ENCODE results near the gene SECISBP2. TPM values are rescaled to one million over a fixed set of nuclear protein-coding genes. Genes with fewer than 3 reads are reported as not detected.
"Not testable (repeated sequence)": the region's sequence is repeated elsewhere in the genome, so short reads cannot be mapped to it uniquely, and the experiment has no call there.

SECISBP2 gene
- total and polyA plus RNA-seq, 4 donors = 26.6 to 112 (median 43.0) TPM

DNA sequence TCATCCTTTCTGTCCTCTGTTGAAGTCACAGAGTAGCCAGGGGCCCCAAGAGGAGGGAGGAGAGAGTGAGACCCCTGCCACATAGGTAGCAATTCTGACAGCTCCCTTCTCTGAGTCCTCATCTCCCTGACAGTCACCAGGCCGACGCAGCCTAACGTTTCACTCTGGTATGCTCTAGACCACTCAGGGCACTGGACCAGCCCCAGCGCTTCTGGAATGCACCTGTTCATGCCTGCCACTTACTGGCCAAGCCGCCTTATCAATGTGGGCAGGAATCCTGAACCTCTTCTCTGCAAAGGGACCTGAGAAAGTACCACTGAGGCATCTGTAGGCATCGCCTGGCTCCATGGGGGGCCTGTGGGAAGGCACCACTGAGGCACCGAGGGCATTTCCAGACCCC, 50.2 kb downstream of the SECISBP2 start:
- Histone ChIP-seq H3K9ac (ENCODE audit: insufficient read depth in 1 of 2, low read length in 2 of 2) (no peak overlapping the region), H3K4me3 (no peak overlapping the region), H3K4me1 (ENCODE audit: control insufficient read depth in 5 of 5, insufficient read depth in 5 of 5, low read length in 5 of 5) (peaks cover 0 to 2% (median 0%) of the 10 kb centered on the region in 5 donors), H3K9me3 (ENCODE audit: control insufficient read depth in 4 of 4, insufficient read depth in 3 of 4, low read length in 3 of 4) (no peaks in the 10 kb centered on the region), H3K27ac (ENCODE audit: low read depth in 1 of 2, low read length in 1 of 2) (no peak overlapping the region), H3K36me3 (ENCODE audit: control insufficient read depth in 4 of 4, insufficient read depth in 4 of 4, low read length in 4 of 4) (peaks cover 0 to 2% (median 0%) of the 10 kb centered on the region in 4 donors), H3K27me3 (ENCODE audit: control insufficient read depth in 3 of 3, insufficient read depth in 3 of 3, low read length in 2 of 3) (no peaks in the 10 kb centered on the region)
- ATAC-seq (ENCODE audit: insufficient read depth, low FRiP score) = no peak
- DNase-seq = no peak
- 83 to 85% methylated on average over 7 of the region's 7 CpGs for WGBS, 2 donors
- TF ChIP-seq, protein P1, sequence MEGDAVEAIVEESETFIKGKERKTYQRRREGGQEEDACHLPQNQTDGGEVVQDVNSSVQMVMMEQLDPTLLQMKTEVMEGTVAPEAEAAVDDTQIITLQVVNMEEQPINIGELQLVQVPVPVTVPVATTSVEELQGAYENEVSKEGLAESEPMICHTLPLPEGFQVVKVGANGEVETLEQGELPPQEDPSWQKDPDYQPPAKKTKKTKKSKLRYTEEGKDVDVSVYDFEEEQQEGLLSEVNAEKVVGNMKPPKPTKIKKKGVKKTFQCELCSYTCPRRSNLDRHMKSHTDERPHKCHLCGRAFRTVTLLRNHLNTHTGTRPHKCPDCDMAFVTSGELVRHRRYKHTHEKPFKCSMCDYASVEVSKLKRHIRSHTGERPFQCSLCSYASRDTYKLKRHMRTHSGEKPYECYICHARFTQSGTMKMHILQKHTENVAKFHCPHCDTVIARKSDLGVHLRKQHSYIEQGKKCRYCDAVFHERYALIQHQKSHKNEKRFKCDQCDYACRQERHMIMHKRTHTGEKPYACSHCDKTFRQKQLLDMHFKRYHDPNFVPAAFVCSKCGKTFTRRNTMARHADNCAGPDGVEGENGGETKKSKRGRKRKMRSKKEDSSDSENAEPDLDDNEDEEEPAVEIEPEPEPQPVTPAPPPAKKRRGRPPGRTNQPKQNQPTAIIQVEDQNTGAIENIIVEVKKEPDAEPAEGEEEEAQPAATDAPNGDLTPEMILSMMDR (IDR thresholded peaks at IDR 0.05; ENCODE audit: control extremely low read depth, extremely low read depth) = no peak

DNA sequence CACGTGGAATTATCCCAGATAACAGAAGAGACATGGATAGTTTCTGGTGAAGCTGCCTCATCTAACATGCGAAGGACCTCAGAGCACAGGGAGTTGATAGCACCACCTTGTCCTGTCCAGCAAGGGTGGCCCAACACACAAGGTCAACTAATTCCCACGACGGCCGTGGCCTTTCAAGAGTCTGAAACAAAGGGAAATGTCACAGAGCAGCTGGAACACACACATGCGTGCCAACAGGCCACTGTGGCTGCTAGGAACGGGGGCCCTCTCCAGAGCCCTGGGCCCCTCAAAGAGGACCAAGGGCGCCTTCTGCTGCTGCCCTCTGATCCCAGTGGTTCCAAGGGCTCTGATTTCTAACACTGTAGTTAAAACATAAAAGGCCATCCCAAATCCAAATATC, 50.7 kb downstream of the SECISBP2 start:
- TF ChIP-seq, protein P1 (IDR thresholded peaks at IDR 0.05; ENCODE audit: control extremely low read depth, extremely low read depth) = no peak
- H3K4me3 ChIP-seq = no peak overlapping the region
- no peak overlapping the region for H3K27ac ChIP-seq (ENCODE audit: low read depth in 1 of 2, low read length in 1 of 2)
- peaks cover 0 to under 1% (median 0%) of the 10 kb centered on the region in 4 donors for H3K36me3 ChIP-seq (ENCODE audit: control insufficient read depth in 4 of 4, insufficient read depth in 4 of 4, low read length in 4 of 4)
- DNase-seq = no peak
- ATAC-seq (ENCODE audit: insufficient read depth, low FRiP score) = no peak
- H3K9ac ChIP-seq (ENCODE audit: insufficient read depth in 1 of 2, low read length in 2 of 2) = no peak overlapping the region
- WGBS, 2 donors = 86 to 91% methylated on average over 8 of the region's 8 CpGs
- H3K4me1 ChIP-seq (ENCODE audit: control insufficient read depth in 5 of 5, insufficient read depth in 5 of 5, low read length in 5 of 5) = peaks cover 0 to 2% (median 0%) of the 10 kb centered on the region in 5 donors
- no peaks in the 10 kb centered on the region for H3K9me3 ChIP-seq (ENCODE audit: control insufficient read depth in 4 of 4, insufficient read depth in 3 of 4, low read length in 3 of 4)
- no peaks in the 10 kb centered on the region for H3K27me3 ChIP-seq (ENCODE audit: control insufficient read depth in 3 of 3, insufficient read depth in 3 of 3, low read length in 2 of 3)

DNA sequence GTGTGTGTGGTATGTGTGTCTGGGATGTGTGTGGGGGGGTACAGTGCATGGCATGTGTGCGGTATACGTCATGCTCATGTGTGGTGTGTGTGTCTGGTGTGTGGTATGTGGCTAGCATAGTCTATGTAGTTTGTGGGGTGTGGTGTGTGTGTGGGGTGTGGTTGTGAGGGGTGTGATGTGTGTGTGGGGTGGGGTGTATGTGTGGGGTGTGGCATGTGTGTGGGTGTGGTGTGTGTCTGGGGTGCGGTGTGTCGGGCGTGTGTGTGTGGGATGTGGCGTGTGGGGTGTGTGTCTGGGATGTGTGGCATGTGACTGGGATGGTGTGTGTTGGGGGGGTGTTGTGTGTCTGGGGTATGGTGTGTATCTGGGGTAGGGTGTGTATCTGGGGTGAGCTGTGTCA, 52.3 kb downstream of the SECISBP2 start:
- H3K36me3 ChIP-seq (ENCODE audit: control insufficient read depth in 4 of 4, insufficient read depth in 4 of 4, low read length in 4 of 4) = no peaks in the 10 kb centered on the region
- TF ChIP-seq, protein P1 (IDR thresholded peaks at IDR 0.05; ENCODE audit: control extremely low read depth, extremely low read depth) = no peak
- WGBS, 2 donors = 97 to 98% methylated on average over 6 of the region's 6 CpGs
- no peak for DNase-seq
- H3K4me3 ChIP-seq = no peak overlapping the region
- H3K9me3 ChIP-seq (ENCODE audit: control insufficient read depth in 4 of 4, insufficient read depth in 3 of 4, low read length in 3 of 4) = no peaks in the 10 kb centered on the region
- H3K27ac ChIP-seq (ENCODE audit: low read depth in 1 of 2, low read length in 1 of 2) = no peak overlapping the region
- no peak overlapping the region for H3K9ac ChIP-seq (ENCODE audit: insufficient read depth in 1 of 2, low read length in 2 of 2)
- peaks cover 0 to 5% (median 0%) of the 10 kb centered on the region in 5 donors for H3K4me1 ChIP-seq (ENCODE audit: control insufficient read depth in 5 of 5, insufficient read depth in 5 of 5, low read length in 5 of 5)
- no peaks in the 10 kb centered on the region for H3K27me3 ChIP-seq (ENCODE audit: control insufficient read depth in 3 of 3, insufficient read depth in 3 of 3, low read length in 2 of 3)
- no peak for ATAC-seq (ENCODE audit: insufficient read depth, low FRiP score)

DNA sequence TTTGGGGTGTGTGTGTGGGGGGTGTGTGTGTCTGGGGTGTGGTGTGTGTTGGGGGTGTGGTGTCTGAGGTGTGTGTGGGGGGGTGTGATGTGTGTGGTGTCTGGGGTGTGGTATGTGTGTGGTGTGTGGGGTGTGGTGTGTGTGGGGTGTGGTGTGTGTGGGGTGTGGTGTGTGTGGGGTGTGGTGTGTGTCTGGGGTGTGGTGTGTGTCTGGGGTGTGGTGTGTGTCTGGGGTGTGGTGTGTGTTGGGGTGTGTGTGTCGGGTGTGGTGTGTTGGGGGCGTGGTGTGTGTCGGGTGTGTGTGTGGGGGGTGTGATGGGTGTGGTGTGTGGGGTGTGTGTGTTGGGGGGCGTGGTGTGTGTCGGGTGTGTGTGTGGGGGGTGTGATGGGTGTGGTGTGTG, 53.5 kb downstream of the SECISBP2 start:
- not testable (repeated sequence) for ATAC-seq (ENCODE audit: insufficient read depth, low FRiP score)

More for the DNA sequence above, 53.5 kb downstream of the SECISBP2 start:
- H3K4me3 ChIP-seq; H3K27ac ChIP-seq (ENCODE audit: low read depth in 1 of 2, low read length in 1 of 2); H3K36me3 ChIP-seq (ENCODE audit: control insufficient read depth in 4 of 4, insufficient read depth in 4 of 4, low read length in 4 of 4); H3K9me3 ChIP-seq (ENCODE audit: control insufficient read depth in 4 of 4, insufficient read depth in 3 of 4, low read length in 3 of 4); H3K4me1 ChIP-seq (ENCODE audit: control insufficient read depth in 5 of 5, insufficient read depth in 5 of 5, low read length in 5 of 5); H3K9ac ChIP-seq (ENCODE audit: insufficient read depth in 1 of 2, low read length in 2 of 2); DNase-seq; H3K27me3 ChIP-seq (ENCODE audit: control insufficient read depth in 3 of 3, insufficient read depth in 3 of 3, low read length in 2 of 3): not testable (repeated sequence)
- WGBS, 2 donors = 82 to 100% methylated on average over 5 of the region's 5 CpGs

Measured in lung (tissue), 12 donors.